Hematopoietic multipotent progenitor cell treated with erythropoietin and hydrocortisone succinate and interleukin-3 and kit ligand, for 8 days (in vitro differentiated cells): ENCODE measurements around the gene RHCG.
A peak's percentile ranks its signal among the peaks of the same experiment; 100 is the strongest.
"Not testable (repeated sequence)": the region's sequence is repeated elsewhere in the genome, so short reads cannot be mapped to it uniquely, and the experiment has no call there.

Source experiments
- DNase-seq: peaks from one replicate; pipeline ENCODE4 v3.0.0-alpha.2; 2015

Gene RHCG

DNA sequence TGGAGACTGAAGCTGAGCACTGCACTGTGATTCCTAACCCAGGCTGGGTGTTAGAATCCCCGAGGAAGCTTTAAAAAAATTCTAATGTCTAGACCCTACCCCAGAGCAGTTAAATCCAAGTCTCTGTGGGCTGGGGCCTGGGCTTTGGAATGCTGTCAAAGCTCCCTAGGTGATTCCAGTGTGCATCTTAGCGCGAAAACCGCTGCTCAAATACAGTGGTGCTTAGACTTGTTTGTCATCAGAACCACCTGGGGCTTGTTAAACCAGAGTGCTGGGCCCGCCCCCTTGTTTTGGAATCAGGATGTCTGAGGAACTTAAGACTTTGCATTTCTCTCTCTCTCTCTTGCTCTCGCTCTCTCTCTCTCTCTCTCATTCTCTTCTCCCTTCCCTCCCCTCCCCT is 20.7 kb downstream of the RHCG start:
- no peak for DNase-seq

DNA sequence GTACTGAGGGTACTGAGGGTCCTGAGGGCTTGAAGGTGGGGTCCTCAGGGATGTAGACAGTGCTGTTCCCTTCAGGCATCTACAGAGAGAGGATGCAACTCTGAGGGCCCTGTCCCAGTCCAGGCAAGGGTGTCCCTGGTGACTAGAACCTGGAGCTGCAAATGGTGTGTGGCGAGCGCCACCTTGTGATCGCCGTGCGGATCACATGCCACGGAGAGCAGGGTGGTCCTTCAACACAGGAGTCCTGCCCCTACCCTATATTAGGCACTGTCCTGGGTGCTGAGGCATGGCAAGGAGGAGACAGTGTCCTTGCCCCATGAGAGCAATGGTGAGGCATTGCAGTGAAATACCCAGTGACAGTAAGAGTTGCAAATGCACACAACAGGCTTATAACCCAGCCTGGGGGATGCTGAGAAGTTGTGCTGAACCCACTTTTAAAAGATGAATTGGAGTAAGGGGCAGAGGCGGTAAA is 23.6 kb downstream of the RHCG start:
- DNase-seq, result peak; percentile 54

DNA sequence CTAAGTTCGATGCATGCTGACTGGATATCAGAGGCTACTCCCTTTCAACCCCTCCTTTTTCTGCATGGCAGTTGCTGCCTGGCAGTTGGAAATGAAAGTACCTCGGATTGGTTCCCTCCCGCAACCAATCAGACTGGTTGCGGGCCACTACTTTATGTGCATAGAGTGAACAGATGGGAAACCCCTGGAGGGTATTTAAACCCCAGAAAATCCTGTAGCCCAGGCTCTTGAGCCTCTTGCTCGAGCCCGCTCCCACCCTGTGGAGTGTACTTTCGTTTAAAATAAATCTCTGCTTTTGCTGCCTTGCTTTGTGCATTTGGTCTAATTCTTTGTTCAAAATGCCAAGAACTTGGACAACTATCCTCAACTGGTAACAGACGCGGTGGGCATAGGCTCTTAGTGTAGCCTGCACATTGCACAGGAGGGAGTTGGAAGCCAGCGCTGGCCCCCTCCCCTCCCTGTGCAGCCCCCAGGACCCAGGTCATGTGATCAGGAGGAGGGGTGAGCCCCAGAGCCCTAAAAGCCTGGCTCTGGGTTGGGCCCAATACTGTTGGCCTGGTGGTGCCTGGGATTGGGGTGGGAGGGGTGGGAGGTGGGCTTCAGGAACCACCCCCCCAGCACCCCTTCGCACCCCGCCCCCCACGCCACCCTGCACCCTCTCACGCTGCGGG is 26.8 kb downstream of the RHCG start:
- DNase-seq, result no peak

DNA sequence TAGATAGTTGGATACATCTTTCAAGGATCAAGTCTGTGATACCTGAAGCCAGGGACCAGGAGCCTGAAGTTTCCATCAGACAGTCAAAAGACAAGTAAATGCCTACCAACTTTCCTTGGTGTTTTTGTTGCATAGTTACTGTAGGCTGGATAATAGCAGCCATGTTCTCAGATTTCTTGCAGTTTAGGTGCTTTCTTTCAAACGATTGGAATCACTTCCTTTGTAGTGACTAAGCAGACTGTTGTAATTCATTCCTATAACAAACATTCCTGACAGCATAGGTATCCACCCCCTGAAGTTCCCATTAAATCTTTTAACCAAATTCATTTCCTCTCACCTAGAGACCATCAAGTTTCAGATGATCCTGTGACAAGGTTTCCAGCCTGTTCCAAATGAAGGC is 27.6 kb downstream of the RHCG start:
- not testable (repeated sequence) for DNase-seq

DNA sequence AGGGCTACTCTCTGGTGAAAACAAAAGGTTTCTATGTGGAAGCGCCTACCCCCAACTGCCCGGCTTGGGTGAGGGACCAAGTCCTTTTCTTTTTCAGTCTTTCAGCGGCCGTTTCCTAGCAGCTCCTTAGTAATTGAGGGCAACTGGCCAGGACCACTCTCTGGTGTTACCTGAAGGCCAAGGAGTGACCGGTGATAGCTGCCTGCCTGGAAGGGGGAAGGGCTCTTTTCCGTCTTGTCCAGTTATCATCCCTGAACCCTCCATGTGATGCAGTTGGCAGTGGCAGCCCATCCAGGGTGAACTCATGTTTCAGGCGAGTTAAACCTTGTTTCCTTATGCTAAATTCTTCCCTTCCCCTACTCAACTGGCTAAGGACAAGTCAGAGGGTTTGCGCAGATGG is 33.3 kb downstream of the RHCG start:
- no peak for DNase-seq

DNA sequence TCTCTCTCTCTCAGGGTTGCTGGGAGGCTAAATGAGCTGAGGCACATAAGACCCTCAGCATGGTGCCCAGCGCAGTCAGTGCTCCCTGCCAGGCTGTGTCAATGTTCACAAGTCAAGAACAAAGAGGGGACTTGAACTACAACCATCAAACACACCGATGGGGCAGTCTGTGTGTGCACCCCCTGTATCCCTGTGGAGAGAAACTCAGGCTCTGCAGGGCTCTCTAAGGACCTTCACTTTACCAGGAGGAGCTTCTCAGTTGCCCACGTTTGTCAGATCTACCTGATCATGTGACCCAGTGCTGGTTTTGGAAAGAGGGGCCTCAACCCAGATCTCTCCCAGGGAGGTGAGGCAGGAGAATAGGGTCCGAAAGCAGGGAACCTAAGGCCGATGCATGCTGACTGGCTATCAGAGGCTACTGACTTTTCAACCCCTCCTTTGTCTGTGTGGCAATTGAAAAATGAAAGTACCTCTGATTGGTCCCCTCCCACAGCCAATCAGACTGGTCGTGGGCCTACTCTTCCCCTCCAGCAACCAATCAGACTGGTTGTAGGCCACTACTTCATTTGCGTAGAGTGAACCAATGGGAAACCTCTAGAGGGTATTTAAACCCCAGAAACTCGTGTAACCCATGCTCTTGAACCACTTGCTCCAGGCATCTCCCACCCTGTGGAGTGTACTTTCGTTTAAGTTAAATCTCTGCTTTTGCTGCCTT is 34.0 kb downstream of the RHCG start:
- DNase-seq, result peak; percentile 13

DNA sequence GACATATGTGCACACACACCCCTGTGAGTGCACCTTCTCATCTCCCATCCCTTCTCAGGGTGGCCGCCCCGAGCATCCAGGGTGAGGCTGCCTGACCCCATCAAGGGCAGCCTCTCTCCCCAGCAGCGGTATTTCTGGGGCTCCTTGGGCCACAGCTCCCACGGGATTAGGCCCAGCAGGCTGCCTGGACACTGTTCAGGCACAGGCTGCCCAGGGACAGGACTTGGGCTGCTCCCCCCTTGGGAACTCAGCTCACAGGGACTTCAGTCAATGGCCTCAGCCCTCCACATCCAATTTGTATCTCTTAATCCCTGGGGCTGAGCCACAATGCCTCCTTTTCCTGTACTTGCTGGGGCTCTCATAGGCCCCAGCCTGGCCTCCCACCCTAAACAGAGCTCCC is 35.0 kb downstream of the RHCG start:
- no peak for DNase-seq

DNA sequence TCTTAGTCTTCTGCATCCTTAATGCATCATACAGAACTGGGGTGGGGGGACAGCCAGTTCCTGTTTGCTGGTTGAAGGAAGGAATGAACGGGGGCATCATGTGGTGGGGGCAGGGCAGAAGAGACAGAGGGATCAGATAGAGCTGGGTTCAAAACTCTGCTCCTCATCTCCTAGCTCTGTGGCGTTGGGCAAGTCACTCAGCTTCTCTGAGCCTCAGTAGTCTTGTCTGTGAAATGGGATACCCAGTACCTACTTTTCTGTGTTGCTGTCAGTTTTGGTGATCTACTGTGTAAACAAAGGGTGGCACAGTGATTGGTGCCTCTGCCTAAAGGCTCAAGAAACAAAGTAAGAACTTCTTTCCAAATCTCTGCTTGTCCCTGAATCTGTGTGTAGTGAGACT is 36.3 kb downstream of the RHCG start:
- DNase-seq, result no peak

DNA sequence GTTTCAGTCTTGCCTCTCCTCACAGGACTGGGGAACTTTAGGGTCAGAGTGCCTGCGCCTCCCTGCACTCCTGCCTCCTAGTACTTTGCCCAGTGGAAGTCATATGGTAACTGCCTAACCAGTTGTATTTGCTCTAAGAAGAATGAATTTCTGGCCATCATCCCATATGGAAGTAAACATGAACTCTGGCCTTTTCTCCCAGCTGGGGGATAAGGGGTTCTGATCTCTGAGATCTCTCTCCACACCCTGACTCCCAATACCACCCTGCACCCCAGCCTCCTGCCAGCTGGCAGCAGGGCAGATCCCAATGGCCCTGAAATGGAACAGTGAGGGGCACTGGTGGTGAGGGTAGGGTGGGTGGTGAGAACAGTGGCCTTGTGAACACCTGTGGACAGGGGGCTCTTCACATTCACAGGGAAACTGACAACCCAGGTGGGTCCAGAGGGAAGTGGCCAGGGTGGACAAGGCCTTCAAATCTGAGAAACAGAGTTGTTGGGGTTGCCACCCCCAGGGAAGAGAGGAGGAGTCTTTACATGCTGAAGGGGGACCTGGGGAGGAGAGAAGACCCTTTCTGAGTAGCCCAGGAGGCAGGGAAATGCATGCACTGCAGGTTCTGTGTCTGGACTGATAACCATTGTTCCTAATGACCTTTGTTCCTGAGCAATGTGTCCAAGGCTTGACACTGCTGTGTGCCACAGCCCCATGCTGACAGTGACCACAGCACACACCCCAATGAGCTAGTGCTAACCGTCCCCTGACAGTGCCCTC is 36.9 kb downstream of the RHCG start:
- no peak for DNase-seq

DNA sequence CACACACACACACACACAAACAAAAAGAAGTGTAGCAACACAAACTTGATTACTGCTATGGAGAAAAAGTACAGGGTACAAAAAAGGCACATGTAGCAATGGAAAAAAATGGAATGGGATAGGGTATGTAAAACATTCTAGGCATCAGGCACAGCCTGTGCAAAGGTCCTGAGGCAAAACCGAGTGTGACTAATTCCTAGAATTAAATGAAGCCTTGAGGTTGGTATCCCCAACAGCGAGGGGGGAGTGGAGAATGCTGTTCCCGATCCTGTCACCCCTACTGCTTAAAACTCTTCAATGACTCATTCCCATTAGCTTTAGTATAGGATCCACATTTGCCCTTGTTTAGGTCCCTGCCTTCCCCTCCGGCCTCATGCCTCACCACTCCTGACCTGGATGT is 37.9 kb downstream of the RHCG start:
- DNase-seq, result no peak

DNA sequence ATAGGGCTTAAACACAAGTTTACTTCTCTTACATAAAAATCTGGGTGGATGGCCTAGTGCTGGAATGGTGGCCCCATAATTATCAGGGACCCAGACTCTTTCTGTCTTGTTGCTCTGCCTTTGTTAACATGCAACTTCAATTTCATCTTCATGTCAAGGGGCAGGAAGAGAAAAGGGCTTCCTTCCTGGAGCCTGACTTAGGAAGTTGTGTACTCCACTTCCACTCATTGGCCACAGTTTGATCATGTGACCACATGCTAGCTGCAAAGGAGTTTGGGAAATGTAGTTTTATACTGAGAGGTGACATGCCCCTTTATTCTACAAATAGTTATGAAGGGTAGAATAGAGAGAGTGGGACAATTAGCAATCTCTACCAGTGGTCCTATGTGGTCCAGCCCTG is 39.3 kb downstream of the RHCG start:
- DNase-seq, result peak; percentile 62

DNA sequence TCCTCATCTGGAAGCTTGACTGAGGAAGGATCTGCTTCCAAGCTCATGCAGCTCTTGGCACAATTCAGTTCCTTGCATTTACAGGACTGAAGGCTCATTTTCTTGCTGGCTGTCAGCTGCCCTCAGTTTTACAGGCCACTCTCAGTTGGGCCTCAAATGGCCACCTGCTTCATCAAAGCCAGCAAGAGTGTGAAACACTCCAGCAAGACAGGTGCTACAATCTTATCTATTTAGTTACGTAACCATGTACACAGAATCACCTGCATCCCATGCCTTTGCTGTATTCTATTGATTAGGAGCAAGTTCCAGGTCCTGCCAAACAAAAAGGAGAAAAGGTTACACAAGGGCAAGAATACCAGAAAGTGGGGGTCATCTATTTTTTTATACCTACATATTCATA is 40.8 kb downstream of the RHCG start:
- DNase-seq, result no peak

DNA sequence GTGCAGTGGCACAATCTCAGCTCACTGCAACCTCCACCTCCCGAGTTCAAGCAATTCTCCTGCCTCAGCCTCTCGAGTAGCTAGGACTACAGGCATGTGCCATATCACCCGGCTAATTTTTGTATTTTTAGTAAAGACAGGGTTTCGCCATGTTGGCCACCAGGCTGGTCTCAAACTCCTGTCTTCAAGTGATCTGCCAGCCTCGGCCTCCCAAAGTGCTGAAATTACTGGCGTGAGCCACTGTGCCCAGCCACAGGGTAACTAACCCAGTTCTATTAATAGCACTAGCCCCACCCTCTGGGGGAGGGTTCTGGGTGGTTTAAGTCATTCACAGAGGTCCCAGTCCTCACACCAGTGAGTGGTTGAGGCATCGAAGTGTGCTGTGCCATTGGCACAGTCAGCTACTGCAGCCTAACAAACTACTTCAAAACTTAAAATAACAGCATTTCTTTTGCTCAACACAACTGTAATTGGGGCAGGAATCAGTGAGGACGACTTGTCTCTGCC is 44.0 kb downstream of the RHCG start:
- DNase-seq, result no peak

DNA sequence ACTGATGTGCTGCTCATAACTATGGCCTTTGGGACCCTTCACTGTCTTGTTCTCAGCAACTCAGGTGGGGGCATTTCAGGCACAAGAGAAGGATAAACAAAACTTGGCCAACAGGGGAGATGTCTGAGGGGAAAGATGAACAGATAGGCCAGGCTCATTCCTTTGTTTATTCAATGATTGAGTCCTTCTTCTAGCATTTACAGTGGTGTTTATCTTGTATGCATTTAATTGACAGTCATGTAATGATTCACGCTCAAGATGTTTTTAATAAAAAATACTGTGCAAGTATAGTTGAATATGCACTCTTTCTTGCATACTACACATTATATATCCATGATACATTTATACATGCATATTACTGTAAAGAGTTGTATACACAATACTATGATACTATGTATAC is 44.5 kb downstream of the RHCG start:
- DNase-seq, result no peak

DNA sequence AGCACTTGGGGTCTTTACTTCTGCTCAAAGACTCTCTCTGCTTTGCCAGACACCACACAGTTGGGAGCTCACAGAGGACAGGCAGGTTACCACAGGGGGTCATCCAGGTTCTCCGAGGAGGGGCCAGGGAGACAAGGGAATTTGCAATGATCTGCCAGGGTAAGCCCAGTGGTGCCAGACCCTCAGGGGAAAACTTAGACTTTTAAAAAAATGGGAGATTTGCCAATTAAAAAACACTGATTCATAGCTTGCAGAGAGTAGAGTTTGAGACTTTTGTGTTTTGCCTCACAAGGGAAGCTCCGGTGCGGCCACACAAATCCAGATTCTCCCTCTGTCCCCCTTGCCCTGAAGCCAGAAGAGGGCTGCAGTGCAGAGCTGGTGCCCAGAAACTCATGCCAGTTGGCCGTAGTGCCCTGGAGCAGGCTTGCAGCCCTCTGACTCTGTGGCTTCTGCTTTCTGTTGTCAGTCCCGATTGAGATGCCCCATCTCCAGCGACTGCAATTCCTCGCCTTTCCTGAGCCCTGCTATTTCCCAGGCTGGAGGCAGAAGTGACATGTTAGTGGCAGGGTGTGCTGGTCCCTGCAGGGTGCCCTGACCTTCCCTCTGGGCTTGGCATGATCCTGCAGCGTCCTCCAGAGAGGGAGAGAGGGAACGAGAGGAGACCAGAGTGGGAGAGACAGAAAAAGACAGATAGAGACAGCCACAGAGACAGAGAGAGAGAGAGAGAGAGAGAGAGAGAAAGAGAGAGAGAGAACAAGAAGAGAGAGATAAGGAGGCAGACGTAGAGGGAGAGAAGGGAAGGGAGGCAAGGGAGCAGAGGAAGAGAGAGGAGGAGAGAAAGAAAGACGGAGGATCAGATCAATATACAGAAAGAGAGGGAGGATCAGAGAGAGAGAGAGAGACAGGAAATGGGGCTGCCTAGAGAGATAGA is 46.0 kb downstream of the RHCG start:
- no peak for DNase-seq

DNA sequence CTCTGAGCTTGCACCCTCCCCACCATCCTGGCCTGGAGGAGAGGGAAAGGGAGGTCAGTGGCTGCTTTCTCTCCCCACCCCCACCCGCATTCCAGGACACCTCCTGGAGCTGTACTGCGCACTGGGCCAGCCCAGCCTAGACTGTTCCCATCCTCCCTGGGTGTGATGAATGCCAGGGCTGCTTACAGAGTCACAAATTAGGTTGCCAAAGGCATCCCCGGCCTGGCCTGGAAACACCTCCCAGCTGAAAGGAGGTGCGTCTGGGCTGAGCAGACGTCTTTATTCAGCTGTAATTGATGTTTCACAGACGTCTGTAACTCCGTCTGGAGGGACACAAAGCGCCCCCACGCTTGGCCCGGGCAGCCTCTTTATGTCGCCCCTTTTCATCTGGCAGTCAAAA is 47.6 kb downstream of the RHCG start:
- DNase-seq, result no peak

DNA sequence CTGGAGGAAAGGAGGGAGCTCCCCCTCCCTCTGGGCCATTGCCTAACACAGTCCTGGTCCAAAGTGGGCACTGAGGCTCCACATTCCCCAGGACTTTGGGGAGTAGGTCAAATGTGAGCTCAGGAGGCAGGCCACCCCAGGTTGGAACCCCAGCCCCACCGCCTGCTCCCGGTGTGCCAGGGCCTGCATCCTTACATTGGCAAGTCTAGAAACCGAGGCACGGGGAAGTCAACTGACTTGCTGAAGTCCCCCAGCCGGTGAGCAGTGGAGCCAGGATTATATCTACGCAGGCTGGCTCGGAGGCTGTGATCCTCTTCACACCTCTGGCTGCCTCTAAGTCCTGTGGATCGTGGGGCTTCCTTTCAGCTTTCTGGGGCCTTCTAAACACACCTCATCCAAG is 48.7 kb downstream of the RHCG start:
- no peak for DNase-seq

DNA sequence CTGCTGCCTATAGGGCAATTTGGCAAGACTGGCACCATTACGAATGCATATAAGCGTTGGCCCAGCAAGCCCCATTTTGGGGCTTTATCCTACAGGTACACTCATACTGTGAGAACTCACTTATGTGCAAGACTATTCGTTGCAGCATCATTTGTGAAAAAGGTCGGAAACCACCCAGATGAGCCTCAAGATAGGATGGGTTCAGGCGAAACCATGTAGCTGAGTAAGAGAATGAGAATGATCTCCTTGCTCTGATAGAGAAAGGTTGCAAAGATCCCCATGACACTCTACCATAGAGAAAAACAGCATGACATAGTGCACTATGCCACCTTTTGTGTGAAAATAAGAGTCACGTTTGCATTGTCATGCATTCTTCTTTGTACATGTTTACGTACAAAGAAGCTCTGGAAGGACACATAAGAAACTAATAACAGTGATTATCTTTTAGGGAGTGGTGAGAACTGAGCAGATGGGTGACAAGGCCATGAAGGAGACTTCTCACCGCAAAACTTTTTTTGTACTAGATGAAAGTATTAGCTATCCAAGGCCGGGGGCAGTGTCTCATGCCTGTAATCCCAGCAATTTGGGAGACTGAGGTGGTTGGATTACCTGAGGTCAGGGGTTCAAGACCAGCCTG is 50.0 kb downstream of the RHCG start:
- DNase-seq, result no peak

DNA sequence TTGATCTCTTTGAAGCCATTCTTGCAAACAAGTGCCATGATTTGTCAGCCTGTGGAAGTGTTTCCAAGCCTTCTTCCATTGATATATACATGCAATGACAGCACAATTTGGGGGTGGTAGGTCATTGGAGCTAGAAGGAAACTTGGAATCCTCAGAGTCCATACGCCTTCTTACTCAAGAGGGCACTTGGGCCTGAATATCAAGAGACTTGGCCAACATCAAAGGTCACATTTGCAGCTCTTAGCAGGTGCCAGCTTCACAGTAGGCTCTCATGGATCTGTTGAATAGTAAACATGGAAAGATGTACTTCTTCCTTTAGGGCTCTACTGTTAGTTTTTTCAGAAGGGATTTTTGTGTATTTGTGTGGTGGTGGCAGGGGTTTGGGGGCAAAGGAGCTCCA is 50.9 kb downstream of the RHCG start:
- no peak for DNase-seq

DNA sequence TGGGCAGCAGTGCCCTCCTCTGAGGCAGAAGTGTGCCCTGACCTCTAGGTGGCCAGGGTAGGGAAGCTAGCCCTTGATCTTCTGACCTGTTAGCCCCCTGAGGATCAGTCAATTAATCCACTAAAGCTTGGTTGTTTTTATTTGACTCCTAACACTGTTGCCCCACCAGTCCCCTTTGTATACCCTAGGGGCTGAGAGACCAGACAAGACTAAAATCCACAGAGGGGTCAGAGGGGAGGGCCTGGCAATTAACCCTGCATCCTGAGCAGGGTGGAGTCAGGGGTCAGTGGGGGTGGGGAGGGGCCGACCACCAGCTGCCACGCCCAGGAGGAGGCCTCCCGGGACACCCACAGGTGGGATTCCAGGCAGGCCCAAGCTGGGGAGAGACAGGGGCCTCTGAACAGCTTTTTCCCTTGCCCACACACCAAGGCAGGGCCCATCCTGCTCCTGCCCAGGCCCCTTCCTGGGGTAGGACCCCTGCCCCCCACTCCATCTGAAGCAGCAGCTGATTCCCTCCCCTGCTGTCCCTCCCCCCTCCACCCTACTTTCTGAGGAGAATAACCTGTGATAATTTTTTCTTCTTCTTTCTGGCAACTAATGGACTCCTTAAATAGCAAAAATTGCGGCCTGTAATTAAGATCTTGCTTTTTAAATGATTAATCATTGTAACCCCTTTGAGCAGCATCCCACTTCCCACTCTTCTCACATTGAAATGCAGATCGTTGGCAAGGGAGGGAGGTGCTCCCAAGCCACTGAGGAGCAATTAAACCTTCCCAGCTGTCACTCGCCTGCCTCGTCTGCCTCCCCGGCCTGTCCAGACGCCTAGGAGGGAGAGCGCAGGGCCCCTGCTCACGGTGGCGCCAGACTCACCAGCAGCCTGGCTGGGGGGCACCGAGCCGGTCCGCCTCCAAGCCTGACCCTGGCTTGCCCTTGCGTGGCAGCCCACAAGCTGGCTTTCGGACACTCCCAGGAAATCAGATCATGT is 51.9 kb downstream of the RHCG start:
- no peak for DNase-seq

DNA sequence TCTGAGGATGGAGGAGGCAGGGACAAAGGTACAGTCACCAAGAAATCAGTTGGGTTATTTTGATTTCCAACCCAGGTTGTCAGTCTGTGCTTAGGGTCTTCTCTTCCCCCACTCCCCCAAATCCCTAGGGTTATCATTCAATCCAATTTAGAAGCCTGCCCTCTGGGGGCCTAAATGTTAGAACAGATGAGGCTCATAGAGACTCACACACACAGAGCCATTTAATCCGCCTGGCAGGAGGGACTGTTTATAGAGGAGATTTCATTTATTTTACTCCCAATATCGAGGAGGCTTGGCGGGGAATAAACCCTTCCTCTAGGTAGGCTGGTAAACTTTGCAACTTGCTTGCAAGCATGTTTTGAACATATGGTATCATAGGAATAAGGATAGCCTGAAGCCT is 52.8 kb downstream of the RHCG start:
- no peak for DNase-seq
